ENCODE data around the gene CABP4. TPM values are rescaled to one million over a fixed set of nuclear protein-coding genes. Genes with fewer than 3 reads are reported as not detected.

Gene CABP4
- total RNA-seq, 1 donor = not detected

GRCh38 chr11:67407688-67408163, 47.4 kb upstream of the CABP4 start:
- no peaks in the 10 kb centered on the region for H3K36me3 ChIP-seq (ENCODE audit: insufficient read depth, low read length)
- no peak overlapping the region for H3K27ac ChIP-seq (ENCODE audit: low read depth, low read length)
- no peak overlapping the region for H3K4me2 ChIP-seq (ENCODE audit: insufficient read depth, low read length)
- H3K4me1 ChIP-seq (ENCODE audit: insufficient read depth, low read length) = peaks cover 4% of the 10 kb centered on the region
- no peak overlapping the region for H2AFZ ChIP-seq (ENCODE audit: low read length)
- no peak for TF ChIP-seq CTCF (IDR thresholded peaks at IDR 0.05; ENCODE audit: extremely low read depth, low read depth, low read length)
- H4K20me1 ChIP-seq (ENCODE audit: insufficient read depth, low read length) = no peaks in the 10 kb centered on the region
- no peak for DNase-seq (ENCODE audit: insufficient read length, low spot score, missing footprints)
- peaks cover 50% of the 10 kb centered on the region for H3K27me3 ChIP-seq (ENCODE audit: insufficient read depth, low read length)
- no peak overlapping the region for H3K4me3 ChIP-seq (ENCODE audit: insufficient read depth, low read length)
- H3K79me2 ChIP-seq (ENCODE audit: insufficient read depth, low read length) = no peaks in the 10 kb centered on the region
- H3K9me3 ChIP-seq (ENCODE audit: low read depth, low read length) = no peaks in the 10 kb centered on the region

GRCh38 chr11:67408437-67409200, 46.5 kb upstream of the CABP4 start:
- H3K79me2 ChIP-seq (ENCODE audit: insufficient read depth, low read length) = no peaks in the 10 kb centered on the region
- H3K36me3 ChIP-seq (ENCODE audit: insufficient read depth, low read length) = no peaks in the 10 kb centered on the region
- no peak overlapping the region for H3K27ac ChIP-seq (ENCODE audit: low read depth, low read length)
- no peak overlapping the region for H3K4me3 ChIP-seq (ENCODE audit: insufficient read depth, low read length)
- H3K27me3 ChIP-seq (ENCODE audit: insufficient read depth, low read length) = peaks cover 57% of the 10 kb centered on the region
- no peaks in the 10 kb centered on the region for H3K9me3 ChIP-seq (ENCODE audit: low read depth, low read length)
- no peak for TF ChIP-seq CTCF (IDR thresholded peaks at IDR 0.05; ENCODE audit: extremely low read depth, low read depth, low read length)
- no peak overlapping the region for H2AFZ ChIP-seq (ENCODE audit: low read length)
- peaks cover 4% of the 10 kb centered on the region for H3K4me1 ChIP-seq (ENCODE audit: insufficient read depth, low read length)
- H4K20me1 ChIP-seq (ENCODE audit: insufficient read depth, low read length) = no peaks in the 10 kb centered on the region
- DNase-seq (ENCODE audit: insufficient read length, low spot score, missing footprints) = no peak
- H3K4me2 ChIP-seq (ENCODE audit: insufficient read depth, low read length) = no peak overlapping the region

- peaks cover 4% of the 10 kb centered on the region for H3K4me1 ChIP-seq (ENCODE audit: insufficient read depth, low read length)
- H3K9me3 ChIP-seq (ENCODE audit: low read depth, low read length) = no peaks in the 10 kb centered on the region
- H3K79me2 ChIP-seq (ENCODE audit: insufficient read depth, low read length) = no peaks in the 10 kb centered on the region
- no peak overlapping the region for H2AFZ ChIP-seq (ENCODE audit: low read length)
- H3K27me3 ChIP-seq (ENCODE audit: insufficient read depth, low read length) = peaks cover 57% of the 10 kb centered on the region
- no peak for TF ChIP-seq CTCF (IDR thresholded peaks at IDR 0.05; ENCODE audit: extremely low read depth, low read depth, low read length)
- H3K27ac ChIP-seq (ENCODE audit: low read depth, low read length) = no peak overlapping the region
- H4K20me1 ChIP-seq (ENCODE audit: insufficient read depth, low read length) = no peaks in the 10 kb centered on the region
- H3K36me3 ChIP-seq (ENCODE audit: insufficient read depth, low read length) = no peaks in the 10 kb centered on the region
- DNase-seq (ENCODE audit: insufficient read length, low spot score, missing footprints) = no peak
- H3K4me3 ChIP-seq (ENCODE audit: insufficient read depth, low read length) = no peak overlapping the region
- H3K4me2 ChIP-seq (ENCODE audit: insufficient read depth, low read length) = no peak overlapping the region
These were observed 45.9 kb upstream of the CABP4 start for GRCh38 chr11:67409261-67409666.

- DNase-seq (ENCODE audit: insufficient read length, low spot score, missing footprints) = no peak
- no peaks in the 10 kb centered on the region for H3K79me2 ChIP-seq (ENCODE audit: insufficient read depth, low read length)
- H3K27me3 ChIP-seq (ENCODE audit: insufficient read depth, low read length) = peaks cover 59% of the 10 kb centered on the region
- no peak overlapping the region for H3K4me2 ChIP-seq (ENCODE audit: insufficient read depth, low read length)
- no peaks in the 10 kb centered on the region for H4K20me1 ChIP-seq (ENCODE audit: insufficient read depth, low read length)
- H3K36me3 ChIP-seq (ENCODE audit: insufficient read depth, low read length) = no peaks in the 10 kb centered on the region
- H2AFZ ChIP-seq (ENCODE audit: low read length) = no peak overlapping the region
- no peak overlapping the region for H3K4me3 ChIP-seq (ENCODE audit: insufficient read depth, low read length)
- TF ChIP-seq CTCF (IDR thresholded peaks at IDR 0.05; ENCODE audit: extremely low read depth, low read depth, low read length) = no peak
- H3K4me1 ChIP-seq (ENCODE audit: insufficient read depth, low read length) = peaks cover under 1% of the 10 kb centered on the region
- no peak overlapping the region for H3K27ac ChIP-seq (ENCODE audit: low read depth, low read length)
- no peaks in the 10 kb centered on the region for H3K9me3 ChIP-seq (ENCODE audit: low read depth, low read length)
These were observed 45.3 kb upstream of the CABP4 start for GRCh38 chr11:67409781-67410368.

All from osteoblast (primary cell).